NT2/D1 (cell line): ENCODE data around the gene PLCG1.

ENCODE experiments used
- YY1 ChIP-seq: IDR thresholded peaks from 2 replicates; pipeline ENCODE4 v1.6.1; 2011; ENCODE audit not compliant: insufficient read length, insufficient read depth
- ZNF274 ChIP-seq: IDR thresholded peaks from 2 replicates; pipeline ENCODE4 v1.6.1; 2011; ENCODE audit warnings: mild to moderate bottlenecking, low read depth, low read length

DNA sequence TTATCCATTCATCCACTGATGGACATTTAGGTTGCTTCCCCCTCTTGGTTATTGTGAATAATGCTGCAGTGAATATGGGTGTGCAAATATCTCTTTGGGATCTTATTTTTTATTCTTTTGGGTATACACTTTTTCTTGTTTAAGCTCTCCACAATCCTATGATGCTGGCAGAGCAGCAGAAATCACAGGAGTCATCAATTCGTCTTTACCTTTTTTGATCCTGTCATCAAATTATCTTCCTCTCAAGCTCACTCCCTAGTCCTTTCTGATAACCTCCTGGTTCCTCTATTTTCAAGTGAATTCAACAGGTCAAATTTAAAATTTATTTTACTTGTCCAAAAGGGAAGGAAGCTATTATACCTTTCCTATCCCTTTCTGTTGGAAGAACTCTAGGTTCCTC is 89.1 kb downstream of the PLCG1 start:
- TF ChIP-seq YY1 (no peak), ZNF274 (no peak)
